ENCODE results near the gene TOR1AIP1. TPM values are rescaled to one million over a fixed set of nuclear protein-coding genes. Genes with fewer than 3 reads are reported as not detected.
A peak's percentile ranks its signal among the peaks of the same experiment; 100 is the strongest.
"Not testable (repeated sequence)": the region's sequence is repeated elsewhere in the genome, so short reads cannot be mapped to it uniquely, and the experiment has no call there.

TOR1AIP1 gene
- 10 to 100 TPM; 67.7 to 71.0 TPM for total RNA-seq

- DNase-seq (peak; percentile 98), ATAC-seq (peak; percentile 83)
- CTCF ChIA-PET, result interaction anchor here (0.7 to 6.7 kb wide), 5 partner anchors 15 to 68 kb away, joined by 3 to 28 read pairs (median 5); no protein-coding TSS in a partner anchor
- H3K27me3 Mint-ChIP-seq (ENCODE audit: low read depth), result no peaks in the 10 kb centered on the region
- H3K9me3 Mint-ChIP-seq (ENCODE audit: insufficient read depth), result no peaks in the 10 kb centered on the region
- H3K27ac Mint-ChIP-seq, result peak within 1 kb of the TSS; percentile 99
- peak within 1 kb of the TSS; percentile 92 for H3K4me3 Mint-ChIP-seq
- H3K4me1 Mint-ChIP-seq (ENCODE audit: low read depth), result peaks cover 50% of the 10 kb centered on the region
- H3K36me3 Mint-ChIP-seq (ENCODE audit: low read depth), result peaks cover 41% of the 10 kb centered on the region
- POLR2A ChIA-PET, result interaction anchor here (0.6 to 4.4 kb wide), 22 partner anchors 8 to 621 kb away, joined by 3 to 61 read pairs (median 4); partner anchors contain the start of genes CEP350, QSOX1 and SOAT1
Measured at GRCh38 chr1:179882253-179883039, at the start of gene TOR1AIP1. Gene TOR1AIP1, plus strand, starts transcription at chr1:179882285. Its CDS starts 218 bp downstream, at chr1:179882503.

- H3K27me3 Mint-ChIP-seq (ENCODE audit: low read depth); H3K9me3 Mint-ChIP-seq (ENCODE audit: insufficient read depth); H3K4me3 Mint-ChIP-seq; H3K36me3 Mint-ChIP-seq (ENCODE audit: low read depth); DNase-seq; H3K4me1 Mint-ChIP-seq (ENCODE audit: low read depth); ATAC-seq; POLR2A ChIA-PET; H3K27ac Mint-ChIP-seq: not testable (repeated sequence)
- CTCF ChIA-PET, result interaction anchor here (1.4 to 1.9 kb wide), 2 partner anchors 22 to 27 kb away, joined by 4 to 6 read pairs; no protein-coding TSS in a partner anchor
Measured at GRCh38 chr1:179836686-179837445, 45.2 kb upstream of the TOR1AIP1 start.

GRCh38 chr1:179840107-179840506 is 42.0 kb upstream of the TOR1AIP1 start:
- no peaks in the 10 kb centered on the region for H3K9me3 Mint-ChIP-seq (ENCODE audit: insufficient read depth)
- ATAC-seq (no peak), DNase-seq (no peak)
- H3K36me3 Mint-ChIP-seq (ENCODE audit: low read depth), result peaks cover 11% of the 10 kb centered on the region
- no peak overlapping the region for H3K27ac Mint-ChIP-seq
- ChIA-PET CTCF (interaction anchor here (0.9 to 1.3 kb wide), 2 partner anchors 13 to 25 kb away, joined by 3 to 5 read pairs; no protein-coding TSS in a partner anchor), POLR2A (no interaction called here)
- H3K4me1 Mint-ChIP-seq (ENCODE audit: low read depth), result no peaks in the 10 kb centered on the region
- no peak overlapping the region for H3K4me3 Mint-ChIP-seq
- no peaks in the 10 kb centered on the region for H3K27me3 Mint-ChIP-seq (ENCODE audit: low read depth)

- CTCF ChIA-PET, result interaction anchor here (1.1 to 3.1 kb wide), 2 partner anchors 17 to 34 kb away, joined by 3 to 10 read pairs; no protein-coding TSS in a partner anchor
- POLR2A ChIA-PET, result no interaction called here
- H3K9me3 Mint-ChIP-seq (ENCODE audit: insufficient read depth), result no peaks in the 10 kb centered on the region
Measured at GRCh38 chr1:179848233-179848632, 33.9 kb upstream of the TOR1AIP1 start.

GRCh38 chr1:179853102-179853501 is 29.0 kb upstream of the TOR1AIP1 start:
- no peak overlapping the region for H3K4me3 Mint-ChIP-seq
- H3K36me3 Mint-ChIP-seq (ENCODE audit: low read depth), result peaks cover 42% of the 10 kb centered on the region
- ChIA-PET CTCF (interaction anchor here (0.9 to 1.9 kb wide), 5 partner anchors 14 to 147 kb away, joined by 3 to 9 read pairs (median 6); no protein-coding TSS in a partner anchor), POLR2A (no interaction called here)
- H3K9me3 Mint-ChIP-seq (ENCODE audit: insufficient read depth), result no peaks in the 10 kb centered on the region
- H3K27me3 Mint-ChIP-seq (ENCODE audit: low read depth), result no peaks in the 10 kb centered on the region
- H3K27ac Mint-ChIP-seq, result no peak overlapping the region
- DNase-seq (no peak), ATAC-seq (no peak)
- peaks cover 8% of the 10 kb centered on the region for H3K4me1 Mint-ChIP-seq (ENCODE audit: low read depth)

More at GRCh38 chr1:179848233-179848632, 33.9 kb upstream of the TOR1AIP1 start:
- Mint-ChIP-seq H3K36me3 (ENCODE audit: low read depth) (peaks cover 48% of the 10 kb centered on the region), H3K4me1 (ENCODE audit: low read depth) (peaks cover 8% of the 10 kb centered on the region), H3K27ac (no peak overlapping the region), H3K4me3 (no peak overlapping the region), H3K27me3 (ENCODE audit: low read depth) (no peaks in the 10 kb centered on the region)
- ATAC-seq, result no peak
- DNase-seq, result no peak

- peaks cover 30% of the 10 kb centered on the region for H3K36me3 Mint-ChIP-seq (ENCODE audit: low read depth)
- POLR2A ChIA-PET; ATAC-seq; H3K27me3 Mint-ChIP-seq (ENCODE audit: low read depth); H3K27ac Mint-ChIP-seq; H3K9me3 Mint-ChIP-seq (ENCODE audit: insufficient read depth); DNase-seq; CTCF ChIA-PET; H3K4me3 Mint-ChIP-seq; H3K4me1 Mint-ChIP-seq (ENCODE audit: low read depth): not testable (repeated sequence)
Measured at GRCh38 chr1:179855831-179856230, 26.3 kb upstream of the TOR1AIP1 start.

- peaks cover 28% of the 10 kb centered on the region for H3K36me3 Mint-ChIP-seq (ENCODE audit: low read depth)
- peaks cover 8% of the 10 kb centered on the region for H3K4me1 Mint-ChIP-seq (ENCODE audit: low read depth)
- DNase-seq (no peak), ATAC-seq (no peak)
- ChIA-PET POLR2A (no interaction called here), CTCF (no interaction called here)
- H3K27ac Mint-ChIP-seq, result no peak overlapping the region
- H3K9me3 Mint-ChIP-seq (ENCODE audit: insufficient read depth), result no peaks in the 10 kb centered on the region
- H3K4me3 Mint-ChIP-seq, result no peak overlapping the region
- H3K27me3 Mint-ChIP-seq (ENCODE audit: low read depth), result no peaks in the 10 kb centered on the region
Measured at GRCh38 chr1:179856296-179856695, 25.8 kb upstream of the TOR1AIP1 start.

- DNase-seq (no peak), ATAC-seq (no peak)
- CTCF ChIA-PET, result no interaction called here
- Mint-ChIP-seq H3K4me1 (ENCODE audit: low read depth) (peaks cover 8% of the 10 kb centered on the region), H3K27ac (no peak overlapping the region), H3K27me3 (ENCODE audit: low read depth) (no peaks in the 10 kb centered on the region), H3K4me3 (no peak overlapping the region), H3K9me3 (ENCODE audit: insufficient read depth) (no peaks in the 10 kb centered on the region), H3K36me3 (ENCODE audit: low read depth) (peaks cover 24% of the 10 kb centered on the region)
- POLR2A ChIA-PET, result no interaction called here
Measured at GRCh38 chr1:179857009-179857408, 25.1 kb upstream of the TOR1AIP1 start.

- H3K9me3 Mint-ChIP-seq (ENCODE audit: insufficient read depth), result no peaks in the 10 kb centered on the region
- no peaks in the 10 kb centered on the region for H3K27me3 Mint-ChIP-seq (ENCODE audit: low read depth)
- no peak overlapping the region for H3K27ac Mint-ChIP-seq
- H3K4me1 Mint-ChIP-seq (ENCODE audit: low read depth), result no peaks in the 10 kb centered on the region
- CTCF ChIA-PET, result interaction anchor here (0.7 kb wide), 1 partner anchor 46 kb away, joined by 4 read pairs; no protein-coding TSS in a partner anchor
- DNase-seq, result no peak
- H3K36me3 Mint-ChIP-seq (ENCODE audit: low read depth), result peaks cover 40% of the 10 kb centered on the region
- POLR2A ChIA-PET, result no interaction called here
- no peak for ATAC-seq
- no peak overlapping the region for H3K4me3 Mint-ChIP-seq
Measured at GRCh38 chr1:179860652-179861051, 21.4 kb upstream of the TOR1AIP1 start.

GRCh38 chr1:179865377-179865776 is 16.7 kb upstream of the TOR1AIP1 start:
- POLR2A ChIA-PET, result interaction anchor here (1.6 kb wide), 1 partner anchor 17 kb away, joined by 4 read pairs; the partner anchor contains the start of gene TOR1AIP1
- peaks cover 42% of the 10 kb centered on the region for H3K36me3 Mint-ChIP-seq (ENCODE audit: low read depth)
- no peak overlapping the region for H3K27ac Mint-ChIP-seq

GRCh38 chr1:179866616-179867015 is 15.5 kb upstream of the TOR1AIP1 start:
- Mint-ChIP-seq H3K4me1 (ENCODE audit: low read depth) (no peaks in the 10 kb centered on the region), H3K9me3 (ENCODE audit: insufficient read depth) (no peaks in the 10 kb centered on the region), H3K4me3 (no peak overlapping the region), H3K36me3 (ENCODE audit: low read depth) (peaks cover 39% of the 10 kb centered on the region), H3K27me3 (ENCODE audit: low read depth) (no peaks in the 10 kb centered on the region), H3K27ac (no peak overlapping the region)
- DNase-seq (no peak), ATAC-seq (no peak)
- POLR2A ChIA-PET, result interaction anchor here (1.6 kb wide), 1 partner anchor 16 kb away, joined by 4 read pairs; the partner anchor contains the start of gene TOR1AIP1
- CTCF ChIA-PET, result interaction anchor here (0.6 to 6.1 kb wide), 9 partner anchors 13 to 320 kb away, joined by 3 to 66 read pairs (median 5); partner anchors contain the start of gene TOR1AIP1

More at GRCh38 chr1:179865377-179865776, 16.7 kb upstream of the TOR1AIP1 start:
- H3K9me3 Mint-ChIP-seq (ENCODE audit: insufficient read depth), result no peaks in the 10 kb centered on the region
- ATAC-seq, result no peak
- CTCF ChIA-PET, result interaction anchor here (1.3 to 6.1 kb wide), 5 partner anchors 18 to 314 kb away, joined by 3 to 66 read pairs (median 3); no protein-coding TSS in a partner anchor
- no peaks in the 10 kb centered on the region for H3K27me3 Mint-ChIP-seq (ENCODE audit: low read depth)
- no peak overlapping the region for H3K4me3 Mint-ChIP-seq
- H3K4me1 Mint-ChIP-seq (ENCODE audit: low read depth), result no peaks in the 10 kb centered on the region
- no peak for DNase-seq

Data from activated CD8-positive, alpha-beta T cell treated with anti-CD3 and anti-CD28 coated beads, Interleukin-2, amount 10 ng/mL, durations not matched to agents 7 days and 5 days (primary cell).